Glutamatergic neuron (in vitro differentiated cells): ENCODE results near the gene CFAP97D1. TPM values are rescaled to one million over a fixed set of nuclear protein-coding genes. Genes with fewer than 3 reads are reported as not detected.

Experiments
- DNase-seq: peaks from one replicate; pipeline ENCODE4 v3.0.0; 2022
- H3K27ac Mint-ChIP-seq: one replicate; pipeline ENCODE4 v1.8.0; 2020; ENCODE audit warnings: mild to moderate bottlenecking, mixed read lengths, inconsistent platforms; ENCODE audit not compliant: unreplicated experiment
- H3K27me3 Mint-ChIP-seq: one replicate; pipeline ENCODE4 v1.8.0; 2020; ENCODE audit warnings: mild to moderate bottlenecking, moderate library complexity, mixed read lengths, inconsistent platforms; ENCODE audit not compliant: unreplicated experiment
- H3K36me3 Mint-ChIP-seq: one replicate; pipeline ENCODE4 v1.8.0; 2020; ENCODE audit warnings: mild to moderate bottlenecking, mixed read lengths, inconsistent platforms; ENCODE audit not compliant: unreplicated experiment
- H3K4me1 Mint-ChIP-seq: one replicate; pipeline ENCODE4 v1.8.0; 2020; ENCODE audit warnings: mild to moderate bottlenecking, low read depth, mixed read lengths, inconsistent platforms; ENCODE audit not compliant: unreplicated experiment
- H3K4me3 Mint-ChIP-seq: one replicate; pipeline ENCODE4 v1.8.0; 2020; ENCODE audit warnings: mild to moderate bottlenecking, mixed read lengths, inconsistent platforms; ENCODE audit not compliant: unreplicated experiment
- H3K9me3 Mint-ChIP-seq: one replicate; pipeline ENCODE4 v1.8.0; 2020; ENCODE audit warnings: mild to moderate bottlenecking, moderate library complexity, mixed read lengths, inconsistent platforms; ENCODE audit not compliant: unreplicated experiment
- total RNA-seq: library from RNA; stranded (reverse); fragmentation: NEBNext Ultra II Directional; extraction: Animal tissue kit (Norgen Biotek cat#: 25700); gene quantifications from one replicate; pipeline ENCODE4 v1.2.1, GENCODE V29; 2021; ENCODE audit not compliant: unreplicated experiment
- TF ChIP-seq, protein P1 (sequence below): fragments of 200-600 bp; sonication (generic); IDR thresholded peaks from one replicate; pipeline ENCODE4 v1.5.0; 2021; ENCODE audit not compliant: partially characterized antibody, unreplicated experiment

Gene CFAP97D1
- total RNA-seq, 1 donor from 2014 or later: not detected

GRCh38 chr17:43758086-43758485 lies 22.1 kb upstream of the CFAP97D1 start:
- Mint-ChIP-seq H3K4me3 (no peak overlapping the region), H3K27me3 (peaks cover 7% of the 10 kb centered on the region), H3K27ac (no peak overlapping the region), H3K36me3 (no peaks in the 10 kb centered on the region), H3K9me3 (no peaks in the 10 kb centered on the region), H3K4me1 (no peaks in the 10 kb centered on the region)
- TF ChIP-seq, protein P1, sequence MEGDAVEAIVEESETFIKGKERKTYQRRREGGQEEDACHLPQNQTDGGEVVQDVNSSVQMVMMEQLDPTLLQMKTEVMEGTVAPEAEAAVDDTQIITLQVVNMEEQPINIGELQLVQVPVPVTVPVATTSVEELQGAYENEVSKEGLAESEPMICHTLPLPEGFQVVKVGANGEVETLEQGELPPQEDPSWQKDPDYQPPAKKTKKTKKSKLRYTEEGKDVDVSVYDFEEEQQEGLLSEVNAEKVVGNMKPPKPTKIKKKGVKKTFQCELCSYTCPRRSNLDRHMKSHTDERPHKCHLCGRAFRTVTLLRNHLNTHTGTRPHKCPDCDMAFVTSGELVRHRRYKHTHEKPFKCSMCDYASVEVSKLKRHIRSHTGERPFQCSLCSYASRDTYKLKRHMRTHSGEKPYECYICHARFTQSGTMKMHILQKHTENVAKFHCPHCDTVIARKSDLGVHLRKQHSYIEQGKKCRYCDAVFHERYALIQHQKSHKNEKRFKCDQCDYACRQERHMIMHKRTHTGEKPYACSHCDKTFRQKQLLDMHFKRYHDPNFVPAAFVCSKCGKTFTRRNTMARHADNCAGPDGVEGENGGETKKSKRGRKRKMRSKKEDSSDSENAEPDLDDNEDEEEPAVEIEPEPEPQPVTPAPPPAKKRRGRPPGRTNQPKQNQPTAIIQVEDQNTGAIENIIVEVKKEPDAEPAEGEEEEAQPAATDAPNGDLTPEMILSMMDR: no peak
- no peak for DNase-seq

- H3K27ac Mint-ChIP-seq: no peak within 1 kb of the TSS
- no peaks in the 10 kb centered on the region for H3K36me3 Mint-ChIP-seq
- H3K4me3 Mint-ChIP-seq: no peak within 1 kb of the TSS
- peaks cover 7% of the 10 kb centered on the region for H3K27me3 Mint-ChIP-seq
- TF ChIP-seq, protein P1: no peak
- no peaks in the 10 kb centered on the region for H3K4me1 Mint-ChIP-seq
- DNase-seq: no peak
- H3K9me3 Mint-ChIP-seq: no peaks in the 10 kb centered on the region
Observed at GRCh38 chr17:43758497-43759174, 21.6 kb upstream of the CFAP97D1 start, which contains the start of gene SOST. SOST (minus strand) TSS chr17:43758791; CDS start chr17:43758741, 50 bp downstream.

DNA sequence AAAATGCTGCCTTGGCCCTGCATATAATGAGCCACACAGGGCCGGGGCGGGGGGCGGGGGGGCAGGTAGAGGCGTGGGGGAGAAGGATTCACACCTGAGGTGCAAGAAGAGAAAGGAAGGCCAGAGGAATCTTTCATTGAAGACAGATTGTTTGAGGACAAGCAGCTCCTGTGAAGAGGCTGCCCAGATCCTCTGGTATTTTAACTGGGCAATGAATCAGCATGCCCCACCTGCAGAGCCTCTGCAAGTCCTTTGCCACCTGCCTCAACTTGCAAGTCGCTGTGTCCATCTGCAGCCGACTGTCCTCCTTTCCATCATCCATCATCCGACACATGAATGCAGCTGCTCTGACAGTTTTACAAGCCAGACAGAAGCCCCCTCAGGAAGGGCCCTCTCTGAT lies 20.4 kb upstream of the CFAP97D1 start:
- no peak for DNase-seq
- peaks cover 4% of the 10 kb centered on the region for H3K27me3 Mint-ChIP-seq

DNA sequence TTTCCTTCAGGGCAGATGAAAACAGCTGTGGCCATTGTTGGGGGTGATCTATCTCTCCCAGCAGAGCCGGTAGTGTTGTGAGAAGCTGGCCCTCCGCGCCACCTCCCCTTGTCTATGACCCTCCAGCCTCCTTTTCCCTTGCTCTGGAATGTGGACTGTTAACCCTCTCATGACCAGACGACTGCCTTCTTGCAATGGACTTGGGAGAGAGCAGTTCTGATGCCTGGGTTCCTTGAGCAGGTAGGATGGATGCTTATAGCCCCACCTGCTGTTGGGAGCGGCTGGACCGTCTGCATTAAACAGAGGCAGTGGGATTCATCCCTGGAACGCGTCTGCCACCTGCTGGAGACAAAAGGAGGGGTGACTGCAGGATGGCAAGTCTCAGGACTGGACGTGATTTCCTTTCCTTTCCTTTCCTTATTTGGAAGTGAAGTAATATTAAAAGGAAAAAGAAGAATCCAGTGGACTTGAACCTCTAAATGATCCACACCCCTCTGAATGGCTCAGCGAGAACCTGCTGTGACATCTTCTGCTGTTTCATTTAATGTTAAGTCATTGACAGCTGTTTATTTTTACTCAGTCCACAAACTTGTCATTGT lies 19.9 kb upstream of the CFAP97D1 start:
- H3K9me3 Mint-ChIP-seq: no peaks in the 10 kb centered on the region
- H3K27ac Mint-ChIP-seq: no peak overlapping the region
- H3K27me3 Mint-ChIP-seq: peaks cover 4% of the 10 kb centered on the region
- H3K4me1 Mint-ChIP-seq: no peaks in the 10 kb centered on the region
- peak; percentile 96 for DNase-seq
- H3K4me3 Mint-ChIP-seq: no peak overlapping the region
- TF ChIP-seq, protein P1: peak; percentile 94
- no peaks in the 10 kb centered on the region for H3K36me3 Mint-ChIP-seq

More for the DNA sequence above, 20.4 kb upstream of the CFAP97D1 start:
- Mint-ChIP-seq H3K9me3 (no peaks in the 10 kb centered on the region), H3K4me3 (no peak overlapping the region), H3K36me3 (no peaks in the 10 kb centered on the region), H3K4me1 (no peaks in the 10 kb centered on the region), H3K27ac (no peak overlapping the region)
- TF ChIP-seq, protein P1: no peak

DNA sequence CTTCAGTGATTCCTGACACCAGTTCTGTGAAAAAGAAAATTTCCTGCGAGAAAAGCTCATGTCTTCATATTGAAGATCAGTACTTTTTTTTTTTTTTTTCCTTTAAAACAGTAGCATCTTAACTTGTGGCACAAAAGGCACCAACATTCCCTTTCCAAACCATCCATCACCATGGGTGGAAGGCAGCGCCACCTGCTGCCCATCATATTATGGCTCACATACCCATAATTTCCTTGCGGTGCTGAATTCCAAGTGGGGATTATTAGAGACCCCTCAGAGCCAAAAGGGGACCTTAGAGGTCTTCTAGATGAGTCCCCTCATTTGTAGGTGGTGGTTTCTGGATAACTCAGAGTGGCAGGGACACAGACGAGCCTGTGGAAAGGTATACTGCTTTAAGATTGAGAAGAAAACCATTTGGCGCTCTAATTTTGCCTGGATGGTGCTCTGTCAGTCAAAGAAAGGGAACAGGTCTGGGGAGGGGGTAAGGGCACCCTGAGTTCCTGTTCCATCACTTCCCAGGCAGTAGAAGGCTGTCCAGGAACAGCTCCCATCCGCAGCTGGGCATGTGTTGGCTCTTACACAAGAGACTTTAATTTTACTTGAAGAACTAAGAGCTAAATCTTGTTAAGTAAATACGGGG lies 13.7 kb upstream of the CFAP97D1 start:
- Mint-ChIP-seq H3K9me3 (no peaks in the 10 kb centered on the region), H3K36me3 (no peaks in the 10 kb centered on the region), H3K27ac (no peak overlapping the region), H3K27me3 (no peaks in the 10 kb centered on the region), H3K4me1 (no peaks in the 10 kb centered on the region), H3K4me3 (no peak overlapping the region)
- TF ChIP-seq, protein P1: peak; percentile 91
- peak; percentile 86 for DNase-seq
